GM18499 (cell line): ENCODE measurements around the gene TLE2.
"Not testable (repeated sequence)": the region's sequence is repeated elsewhere in the genome, so short reads cannot be mapped to it uniquely, and the experiment has no call there.

Experiments used
- ATAC-seq: cut with Tn5 transposase; IDR thresholded peaks from one replicate; pipeline ENCODE4 v1.9.1; 2021; ENCODE audit warnings: moderate number of reproducible peaks; ENCODE audit not compliant: insufficient read depth, unreplicated experiment

The TLE2 gene

DNA sequence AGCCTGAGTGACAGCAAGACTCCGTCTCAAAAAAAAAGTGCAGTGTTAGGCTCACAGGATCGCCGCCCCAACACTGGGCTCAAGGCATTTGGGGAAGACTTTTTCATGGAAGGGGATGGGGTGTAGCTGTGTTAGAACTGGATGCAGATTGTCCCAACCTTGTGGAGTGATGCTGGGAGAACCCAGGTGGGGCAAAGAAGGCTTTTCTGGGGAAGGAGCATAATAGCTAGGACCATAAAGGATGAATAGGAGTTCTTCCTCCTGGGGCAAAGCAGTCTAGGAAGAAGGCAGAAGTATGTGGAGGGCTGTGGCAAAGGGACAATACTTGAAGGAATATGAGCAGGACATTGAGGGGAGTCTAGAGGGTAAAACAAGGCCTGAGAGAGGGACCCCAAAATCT is 40.5 kb downstream of the TLE2 start:
- ATAC-seq: no peak

- no peak for ATAC-seq
Measured at GRCh38 chr19:2987797-2988196, 41.3 kb downstream of the TLE2 start.

GRCh38 chr19:2986951-2987524 is 42.0 kb downstream of the TLE2 start:
- no peak for ATAC-seq

DNA sequence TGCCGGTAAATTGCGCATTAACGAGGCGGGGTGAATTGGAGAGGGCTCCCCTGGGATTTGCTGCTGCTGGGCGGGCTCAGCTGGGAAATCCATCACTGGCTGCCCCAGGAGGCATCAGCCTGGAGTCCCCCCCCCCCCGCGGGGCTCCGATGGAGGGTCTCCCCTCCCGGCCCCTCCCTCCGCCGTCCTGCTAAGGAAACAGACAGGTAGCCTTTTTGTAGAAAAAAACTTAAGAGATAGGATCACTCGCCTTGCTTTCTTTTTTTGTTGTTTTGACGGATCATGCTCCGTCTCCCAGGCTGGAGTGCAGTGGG is 44.9 kb downstream of the TLE2 start:
- ATAC-seq: no peak

DNA sequence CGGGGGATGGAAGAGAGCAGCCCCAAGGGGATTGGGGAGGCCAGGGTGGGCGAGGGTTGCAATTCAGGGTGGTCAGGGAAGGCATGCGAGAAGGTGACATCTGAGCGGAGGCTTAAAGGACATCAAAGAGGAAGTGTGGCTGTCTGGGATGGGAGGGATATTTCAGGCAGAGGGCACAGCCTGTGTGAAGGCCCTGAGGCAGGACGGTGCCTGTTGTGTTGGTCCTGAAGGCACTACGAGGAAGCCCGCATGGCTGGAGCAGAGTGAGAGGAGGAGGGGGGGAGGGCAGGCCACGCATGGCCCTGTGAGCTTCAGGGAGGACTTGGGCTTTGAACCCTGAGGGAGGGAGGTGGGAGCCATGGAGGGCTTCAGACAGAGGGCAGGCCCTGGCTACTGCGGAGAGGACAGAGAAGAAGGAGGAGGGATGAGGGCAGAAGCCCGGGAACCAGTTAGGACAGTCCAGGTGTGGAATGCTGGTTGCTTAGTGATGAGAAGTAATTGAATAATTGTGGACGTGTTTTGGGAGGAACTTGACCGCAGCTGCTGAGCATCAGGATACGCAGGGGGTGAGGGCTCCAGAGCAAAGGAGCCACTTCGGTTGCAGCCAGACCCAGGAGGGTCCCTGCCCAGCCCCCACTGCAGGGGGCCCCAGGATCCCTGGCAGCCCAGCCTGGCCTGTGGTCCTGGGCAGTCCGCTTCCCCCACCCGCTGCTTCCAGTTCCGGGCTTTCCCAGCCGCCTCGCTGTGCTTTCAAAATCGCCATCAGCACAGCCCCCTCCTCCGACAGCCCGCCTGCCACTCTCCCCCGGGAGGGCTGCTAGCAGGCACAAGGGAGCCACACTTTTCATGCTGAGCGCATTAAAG is 45.5 kb downstream of the TLE2 start:
- no peak for ATAC-seq

DNA sequence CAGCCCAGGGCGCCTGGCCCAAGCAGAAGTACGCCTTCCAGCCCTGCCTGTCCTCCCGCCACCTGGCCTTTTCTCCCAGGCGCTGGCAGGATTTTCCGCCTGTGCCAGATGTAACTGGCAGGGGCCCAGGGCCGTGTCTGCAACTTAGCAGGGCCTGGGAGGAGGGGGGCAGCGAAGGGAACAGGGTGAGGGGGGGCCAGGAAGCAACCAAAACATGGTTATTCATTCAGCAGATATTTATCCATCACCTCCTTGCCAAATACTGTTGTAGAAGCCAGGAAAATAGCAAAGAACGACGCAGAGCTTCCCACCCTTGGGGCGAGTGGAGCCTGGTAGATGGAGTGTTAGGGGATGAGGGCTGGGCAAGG is 46.1 kb downstream of the TLE2 start:
- ATAC-seq: no peak

DNA sequence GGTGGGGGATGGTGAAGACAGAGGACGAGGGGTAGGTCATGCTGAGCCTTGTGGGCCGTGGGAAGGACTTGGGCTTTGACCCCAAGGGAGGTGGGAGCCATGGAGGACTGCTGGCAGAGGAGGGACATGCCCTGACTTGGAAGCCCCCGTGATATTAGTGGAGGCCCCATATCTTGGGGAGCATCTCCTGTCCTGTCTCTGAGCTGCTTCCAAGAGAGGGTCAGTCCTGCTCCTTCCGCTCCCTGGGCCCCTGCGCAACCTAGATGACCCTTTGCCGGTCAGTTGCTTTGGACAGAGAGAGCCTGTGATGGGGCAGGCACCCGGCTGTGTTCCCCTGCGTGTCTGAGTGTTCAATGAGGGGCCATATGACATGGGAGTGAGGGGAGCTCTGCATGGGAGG is 46.5 kb downstream of the TLE2 start:
- ATAC-seq: no peak

- no peak for ATAC-seq
Measured at GRCh38 chr19:2981898-2982297, 47.2 kb downstream of the TLE2 start.

DNA sequence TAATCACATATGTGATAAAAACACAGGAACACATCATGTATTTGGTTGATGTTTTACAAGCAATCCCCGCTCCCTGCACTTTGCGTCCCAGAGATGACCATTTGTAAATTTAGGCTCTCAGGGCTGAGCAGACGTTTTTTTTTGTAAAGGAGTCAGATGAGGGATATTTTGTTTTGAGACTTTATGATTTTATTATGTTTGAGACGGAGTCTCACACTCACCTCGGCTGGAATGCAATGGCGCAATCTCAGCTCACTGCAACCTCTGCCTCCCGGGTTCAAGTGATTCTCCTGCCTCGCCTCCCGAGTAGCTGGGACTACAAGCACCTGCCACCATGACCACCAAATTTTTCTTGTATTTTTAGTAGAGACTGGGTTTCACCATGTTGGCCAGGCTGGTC is 50.3 kb downstream of the TLE2 start:
- ATAC-seq: no peak

- no peak for ATAC-seq
Measured at GRCh38 chr19:2978166-2978767, 50.8 kb downstream of the TLE2 start.

GRCh38 chr19:2977746-2978138 is 51.3 kb downstream of the TLE2 start:
- no peak for ATAC-seq

DNA sequence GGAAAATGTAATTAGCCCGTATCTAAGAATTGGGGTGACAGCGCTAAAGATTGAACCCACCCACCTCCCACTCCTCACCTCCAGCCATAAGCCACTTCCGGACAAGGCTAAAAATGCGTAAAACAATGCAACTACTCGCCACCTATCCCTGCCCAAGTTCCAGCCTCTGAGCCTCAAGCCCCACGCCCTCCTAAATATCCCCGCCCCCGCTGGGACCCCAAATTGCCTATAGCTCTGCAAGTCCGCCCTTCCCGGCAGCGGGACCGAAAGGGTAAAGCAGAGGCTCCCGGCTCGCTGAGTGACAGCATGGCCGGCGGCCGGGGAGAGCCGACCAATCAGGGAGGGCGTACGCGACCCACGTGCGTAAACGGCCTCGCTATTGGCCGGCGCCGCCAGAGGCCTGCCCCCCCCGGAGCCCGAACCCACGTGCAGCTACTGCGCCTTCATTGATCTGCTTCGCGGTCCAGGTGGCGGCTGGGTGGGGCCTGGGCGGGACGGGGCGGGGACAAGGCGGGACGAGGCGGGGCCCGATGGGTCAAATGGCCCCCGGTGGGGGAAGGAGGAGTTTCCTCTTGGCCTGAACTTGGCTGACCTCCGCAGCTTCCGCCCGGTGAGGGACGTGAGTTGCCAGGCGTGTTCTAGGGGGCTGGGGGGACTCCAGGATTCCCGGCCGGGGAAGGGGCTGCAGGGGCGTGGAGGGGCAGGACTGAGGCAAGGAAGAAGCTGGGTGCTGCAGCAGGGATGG is 51.9 kb downstream of the TLE2 start, which contains the start of gene TLE6:
Gene TLE6 (plus strand): TSS at position 564 of the 745 bp plus-strand sequence. CDS start 670 bp downstream, outside the sequence.
- ATAC-seq: peak; percentile 48

GRCh38 chr19:2976609-2977000 is 52.5 kb downstream of the TLE2 start:
- no peak for ATAC-seq

DNA sequence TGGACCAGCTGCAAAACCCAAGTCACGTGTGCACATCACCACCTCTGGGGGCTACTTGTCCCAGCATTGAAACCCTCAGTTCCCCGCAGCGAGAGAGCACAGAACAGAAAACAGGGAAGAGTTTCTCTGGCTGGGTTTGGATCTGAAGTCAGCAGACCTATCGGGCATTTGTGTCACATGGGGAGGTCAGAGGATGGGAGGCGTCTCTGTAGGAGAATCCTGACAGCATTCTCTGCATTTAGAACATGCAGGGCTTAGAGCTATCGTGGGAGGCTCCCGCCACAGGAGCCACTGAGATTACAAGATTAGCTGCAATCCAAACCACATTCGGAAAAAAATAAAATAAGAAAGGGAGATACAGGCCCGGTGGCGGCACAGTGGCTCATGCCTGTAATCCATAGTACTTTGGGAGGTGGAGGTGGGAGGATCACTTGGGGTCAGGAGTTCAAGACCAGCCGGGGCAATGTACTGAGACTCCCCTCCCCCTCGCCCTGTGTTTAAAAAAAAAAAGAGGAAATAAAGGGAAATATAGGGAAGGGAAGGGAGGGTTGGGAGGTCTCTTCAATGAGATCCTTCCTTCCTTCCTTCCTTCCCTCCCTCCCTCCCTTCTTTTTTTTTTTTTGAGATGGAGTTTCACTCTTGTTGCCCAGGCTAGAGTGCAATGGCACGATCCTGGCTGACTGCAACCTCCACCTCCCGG is 54.6 kb downstream of the TLE2 start:
- no peak for ATAC-seq

- ATAC-seq: no peak
Measured at GRCh38 chr19:2973229-2973628, 55.9 kb downstream of the TLE2 start.

GRCh38 chr19:2970201-2970835 is 58.8 kb downstream of the TLE2 start:
- ATAC-seq: no peak

DNA sequence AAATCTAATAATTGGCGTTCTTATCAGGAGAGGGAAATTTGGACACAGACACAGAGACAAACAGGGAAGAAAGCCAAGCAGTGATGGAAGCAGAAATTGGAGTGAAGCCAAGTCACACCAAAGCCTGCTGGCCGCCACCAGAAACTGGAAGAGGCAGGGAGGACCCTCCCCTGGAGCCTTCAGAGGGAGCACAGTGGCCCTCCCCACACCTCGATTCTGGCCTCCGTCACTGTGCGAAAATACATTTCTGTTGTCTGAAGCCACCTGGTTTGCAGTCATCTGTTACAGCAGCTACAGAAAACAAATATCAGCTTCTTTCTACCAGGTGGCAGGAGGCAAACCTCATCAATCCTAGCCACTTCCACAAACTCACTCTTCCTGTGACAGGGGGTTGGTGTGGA is 60.0 kb downstream of the TLE2 start:
- ATAC-seq: no peak

GRCh38 chr19:2967972-2968371 is 61.1 kb downstream of the TLE2 start:
- no peak for ATAC-seq

DNA sequence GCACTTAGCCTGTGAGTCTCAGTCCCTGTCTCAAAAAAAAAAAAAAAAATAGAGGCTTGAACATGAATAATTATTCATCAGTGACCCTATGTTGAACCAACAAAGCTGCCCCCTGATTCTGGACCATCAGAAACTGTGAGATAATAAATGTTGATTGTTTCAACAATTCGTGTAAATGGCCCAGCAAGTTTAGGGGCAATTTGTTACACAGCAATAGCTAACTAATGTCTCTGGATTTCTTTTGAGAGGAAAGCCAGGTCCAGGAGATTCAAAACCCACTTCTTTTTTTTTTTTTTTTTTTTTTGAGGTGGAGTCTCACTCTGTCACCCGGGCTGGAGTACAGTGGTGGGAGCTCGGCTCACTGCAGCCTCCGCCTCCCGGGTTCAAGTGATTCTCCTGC is 64.2 kb downstream of the TLE2 start:
- no peak for ATAC-seq

DNA sequence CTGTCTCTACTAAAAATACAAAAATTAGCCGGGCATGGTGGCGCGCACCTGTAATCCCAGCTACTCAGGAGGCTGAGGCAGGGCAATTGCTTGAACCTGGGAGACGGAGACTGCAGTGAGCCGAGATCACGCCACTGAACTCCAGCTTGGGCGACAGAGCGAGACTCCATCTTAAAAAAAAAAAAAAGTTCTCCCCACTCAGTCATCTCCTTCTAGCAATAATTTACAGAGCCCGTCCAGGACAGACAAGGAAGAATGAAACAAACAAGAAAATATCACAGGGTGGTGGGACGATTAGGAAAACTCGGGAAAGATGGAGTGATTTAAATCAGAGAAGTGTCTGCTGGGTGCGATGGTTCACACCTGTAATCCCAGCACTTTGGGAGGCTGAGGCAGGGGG is 65.4 kb downstream of the TLE2 start:
- ATAC-seq: not testable (repeated sequence)
